Loucy (cell line): ENCODE data around the gene PORCN.

ENCODE experiments used
- H2AFZ ChIP-seq: fragments of 200-600 bp; sonication (generic); 2 replicates; pipeline ENCODE4 v1.6.0; 2016; ENCODE audit warnings: antibody characterized with exemption, mild to moderate bottlenecking, low read length, moderate library complexity
- H3F3A ChIP-seq: fragments of 200-600 bp; 2 replicates; pipeline ENCODE4 v1.6.0; 2016; ENCODE audit warnings: antibody characterized with exemption, low read depth, mild to moderate bottlenecking
- H3K27me3 ChIP-seq: fragments of 200-600 bp; sonication (generic); 2 replicates; pipeline ENCODE4 v1.6.1; 2014; ENCODE audit warnings: low read length, mild to moderate bottlenecking; ENCODE audit not compliant: insufficient read depth, poor library complexity, severe bottlenecking
- H3K36me3 ChIP-seq: fragments of 200-600 bp; sonication (generic); 2 replicates; pipeline ENCODE4 v1.6.1; 2016; ENCODE audit warnings: low read length; ENCODE audit not compliant: insufficient read depth
- H3K4me1 ChIP-seq: fragments of 200-600 bp; sonication (generic); 2 replicates; pipeline ENCODE4 v1.5.1; 2014; ENCODE audit warnings: low read length, mild to moderate bottlenecking; ENCODE audit not compliant: insufficient read depth, poor library complexity, severe bottlenecking
- H3K4me2 ChIP-seq: fragments of 200-600 bp; sonication (generic); 2 replicates; pipeline ENCODE4 v1.6.0; 2014; ENCODE audit warnings: antibody characterized with exemption, low read length, low read depth, mild to moderate bottlenecking; ENCODE audit not compliant: poor library complexity, severe bottlenecking
- H3K4me3 ChIP-seq: fragments of 200-600 bp; sonication (generic); 2 replicates; pipeline ENCODE4 v1.5.1; 2014; ENCODE audit warnings: low read length, mild to moderate bottlenecking, mixed read lengths; ENCODE audit not compliant: poor library complexity, severe bottlenecking
- H3K79me2 ChIP-seq: fragments of 200-600 bp; sonication (generic); 2 replicates; pipeline ENCODE4 v1.6.1; 2014; ENCODE audit warnings: low read length; ENCODE audit not compliant: insufficient read depth
- H3K9ac ChIP-seq: fragments of 200-600 bp; sonication (generic); 2 replicates; pipeline ENCODE4 v1.6.0; 2014; ENCODE audit warnings: mild to moderate bottlenecking, low read depth, low read length, moderate library complexity; ENCODE audit not compliant: poor library complexity, severe bottlenecking
- H3K9me2 ChIP-seq: fragments of 200-600 bp; sonication (generic); replicated peaks from 2 replicates; pipeline ENCODE4 v1.6.1; 2016; ENCODE audit warnings: low read depth, low read length, mixed read lengths
- H3K9me3 ChIP-seq: fragments of 200-600 bp; sonication (generic); 2 replicates; pipeline ENCODE4 v1.6.1; 2014; ENCODE audit warnings: mild to moderate bottlenecking, antibody characterized with exemption, low read length, low read depth; ENCODE audit not compliant: insufficient read depth
- H4K20me1 ChIP-seq: fragments of 200-600 bp; sonication (generic); 2 replicates; pipeline ENCODE4 v1.6.0; 2014; ENCODE audit warnings: antibody characterized with exemption, low read length, mild to moderate bottlenecking; ENCODE audit not compliant: insufficient read depth, poor library complexity, severe bottlenecking
- CTCF ChIP-seq: fragments of 200-600 bp; sonication (generic); conservative IDR thresholded peaks from 2 replicates; pipeline ENCODE4 v1.5.1; 2014; ENCODE audit warnings: mild to moderate bottlenecking, antibody characterized with exemption, low read length
- EZH2phosphoT487 ChIP-seq: fragments of 200-600 bp; IDR thresholded peaks from 2 replicates; pipeline ENCODE4 v1.6.1; 2018; ENCODE audit warnings: antibody characterized with exemption, mild to moderate bottlenecking, moderate library complexity, borderline replicate concordance

The PORCN gene

GRCh38 chrX:48504261-48504660 is 4.5 kb upstream of the PORCN start:
- Histone ChIP-seq H3K9me2 (no peaks in the 10 kb centered on the region), H3K4me1 (peaks cover under 1% of the 10 kb centered on the region), H3K4me3 (no peak overlapping the region), H3K27me3 (no peaks in the 10 kb centered on the region), H3K4me2 (no peak overlapping the region), H3K9me3 (no peaks in the 10 kb centered on the region), H3K79me2 (no peaks in the 10 kb centered on the region), H3F3A (no peaks in the 10 kb centered on the region), H3K36me3 (no peaks in the 10 kb centered on the region), H4K20me1 (no peaks in the 10 kb centered on the region), H3K9ac (no peak overlapping the region), H2AFZ (no peak overlapping the region)
- TF ChIP-seq CTCF: no peak
- no peak for TF ChIP-seq EZH2phosphoT487

- Histone ChIP-seq H2AFZ (no peak overlapping the region), H3K9me3 (no peaks in the 10 kb centered on the region), H3K4me3 (no peak overlapping the region), H3K4me2 (no peak overlapping the region), H3K9me2 (no peaks in the 10 kb centered on the region), H3K79me2 (no peaks in the 10 kb centered on the region), H3F3A (no peaks in the 10 kb centered on the region), H3K4me1 (peaks cover 4% of the 10 kb centered on the region), H4K20me1 (no peaks in the 10 kb centered on the region), H3K27me3 (no peaks in the 10 kb centered on the region), H3K36me3 (no peaks in the 10 kb centered on the region), H3K9ac (no peak overlapping the region)
- TF ChIP-seq EZH2phosphoT487: no peak
- no peak for TF ChIP-seq CTCF
Observed at GRCh38 chrX:48505481-48505880, 3.3 kb upstream of the PORCN start.

GRCh38 chrX:48507246-48507645 is 1.5 kb upstream of the PORCN start:
- Histone ChIP-seq H3K4me2 (no peak overlapping the region), H3K36me3 (no peaks in the 10 kb centered on the region), H3K9me2 (no peaks in the 10 kb centered on the region), H3K4me1 (peaks cover 4% of the 10 kb centered on the region), H3K9me3 (no peaks in the 10 kb centered on the region), H4K20me1 (no peaks in the 10 kb centered on the region), H3K4me3 (no peak overlapping the region), H2AFZ (no peak overlapping the region), H3K9ac (no peak overlapping the region), H3K79me2 (no peaks in the 10 kb centered on the region), H3F3A (no peaks in the 10 kb centered on the region), H3K27me3 (no peaks in the 10 kb centered on the region)
- no peak for TF ChIP-seq CTCF
